ENCODE results near the gene CLEC9A. TPM values are rescaled to one million over a fixed set of nuclear protein-coding genes. Genes with fewer than 3 reads are reported as not detected.

CLEC9A gene
- total RNA-seq, 1 experiment from 2014 or later, result not detected

GRCh38 chr12:10067942-10068341 lies 37.5 kb downstream of the CLEC9A start:
- H3K9ac ChIP-seq (ENCODE audit: low read length), result no peak overlapping the region
- intact Hi-C loops (cut with micrococcal nuclease), result no loop called here
- H3K9me2 ChIP-seq (ENCODE audit: insufficient read depth), result no peaks in the 10 kb centered on the region
- POLR2A ChIA-PET, result no interaction called here
- H3K9me3 ChIP-seq (ENCODE audit: control insufficient read depth in 1 of 2, insufficient read depth in 1 of 2, low read depth in 1 of 2, low read length in 2 of 2), result no peaks in the 10 kb centered on the region
- H4K20me1 ChIP-seq (ENCODE audit: insufficient read depth), result no peaks in the 10 kb centered on the region
- RAD21 ChIA-PET (ENCODE audit: low non-redundant PET in 1 of 2, low total read pairs in 2 of 2, uncharacterized antibody in 2 of 2, unreplicated experiment in 2 of 2), result no interaction called here
- no TSS peak for BruUV-seq (replicated peaks)
- DNase-seq (ENCODE audit: low read depth, low spot score) (no peak), ATAC-seq (no peak)
- no peaks in the 10 kb centered on the region for H3K36me3 ChIP-seq (ENCODE audit: control insufficient read depth in 1 of 2, insufficient read depth in 2 of 2, low read length in 2 of 2)
- no peak for TF ChIP-seq FOSL1 (IDR thresholded peaks at IDR 0.05; ENCODE audit: low read depth)
- TF ChIP-seq CTCF (IDR thresholded peaks at IDR 0.05 in 2 of 3, conservative IDR thresholded peaks at IDR 0.05 in 1 of 3; ENCODE audit: borderline replicate concordance in 1 of 3, insufficient read depth in 1 of 3, low read depth in 2 of 3, low read length in 2 of 3), result no peak
- no peak for TF ChIP-seq ELF1 (IDR thresholded peaks at IDR 0.05; ENCODE audit: borderline replicate concordance, low read depth)
- TF ChIP-seq REST (IDR thresholded peaks at IDR 0.05; ENCODE audit: low read depth), result no peak
- TF ChIP-seq EZH2phosphoT487 (IDR thresholded peaks at IDR 0.05; ENCODE audit: borderline replicate concordance), result no peak
- no peak for TF ChIP-seq POLR2A (IDR thresholded peaks at IDR 0.05; ENCODE audit: borderline replicate concordance, extremely low read depth, insufficient read depth, insufficient read length)
- no peak for TF ChIP-seq ZFX (IDR thresholded peaks at IDR 0.05)
- TF ChIP-seq SIN3A (IDR thresholded peaks at IDR 0.05; ENCODE audit: low read depth), result no peak
- no peak for TF ChIP-seq CEBPB (IDR thresholded peaks at IDR 0.05; ENCODE audit: low read depth)
- TF ChIP-seq RAD21 (IDR thresholded peaks at IDR 0.05; ENCODE audit: low read depth), result no peak
- TF ChIP-seq ATF3 (IDR thresholded peaks at IDR 0.05), result no peak
- no peak for TF ChIP-seq TCF7L2 (IDR thresholded peaks at IDR 0.05; ENCODE audit: borderline replicate concordance, extremely low read depth, insufficient read depth, insufficient read length)
- TF ChIP-seq EGR1 (IDR thresholded peaks at IDR 0.05; ENCODE audit: low read depth), result no peak
- TF ChIP-seq CBX3 (IDR thresholded peaks at IDR 0.05; ENCODE audit: low read depth), result no peak
- no peaks in the 10 kb centered on the region for H3K4me1 ChIP-seq (ENCODE audit: control insufficient read depth in 1 of 2, insufficient read depth in 2 of 2, low read length in 2 of 2)
- no peaks in the 10 kb centered on the region for H3K79me2 ChIP-seq (ENCODE audit: insufficient read depth, low read length)
- no peak overlapping the region for H3K4me3 ChIP-seq (replicated peaks in 1 of 2; ENCODE audit: low read depth in 1 of 2, low read length in 2 of 2)
- H3K27ac ChIP-seq (ENCODE audit: low read depth, low read length), result no peak overlapping the region
- H2AFZ ChIP-seq (ENCODE audit: low read depth, low read length, poor library complexity, severe bottlenecking), result no peak overlapping the region
- peaks cover 85% of the 10 kb centered on the region for H3K27me3 ChIP-seq (ENCODE audit: insufficient read depth, low read length)
- CTCF ChIA-PET, result interaction anchor here (1.0 kb wide), 1 partner anchor 58 kb away, joined by 4 read pairs; no protein-coding TSS in a partner anchor
- H3K4me2 ChIP-seq (ENCODE audit: low read length), result no peak overlapping the region
